Measurements from ENCODE around the gene KCTD15.

Gene KCTD15

GRCh38 chr19:33862981-33863380 lies 66.3 kb downstream of the KCTD15 start:
- Histone ChIP-seq H4K20me1 (ENCODE audit: low read depth, low read length) (no peaks in the 10 kb centered on the region), H3K9me2 (replicated peaks; ENCODE audit: insufficient read depth, low read length) (no peaks in the 10 kb centered on the region), H3F3A (ENCODE audit: insufficient read depth) (no peaks in the 10 kb centered on the region), H3K36me3 (ENCODE audit: low read length) (no peaks in the 10 kb centered on the region), H3K9ac (ENCODE audit: low read length) (no peak overlapping the region), H2AFZ (ENCODE audit: low read depth, low read length, severe bottlenecking) (no peak overlapping the region), H3K27me3 (ENCODE audit: low read length) (no peaks in the 10 kb centered on the region), H3K4me3 (ENCODE audit: insufficient read depth, low read length, poor library complexity, severe bottlenecking) (no peak overlapping the region), H3K4me2 (ENCODE audit: low read depth, low read length, poor library complexity, severe bottlenecking) (no peak overlapping the region), H3K79me2 (ENCODE audit: insufficient read depth, low read length) (no peaks in the 10 kb centered on the region), H3K27ac (ENCODE audit: low read depth, low read length) (no peak overlapping the region), H3K9me3 (ENCODE audit: insufficient read depth, low read length) (no peaks in the 10 kb centered on the region)
- TF ChIP-seq EZH2phosphoT487 (conservative IDR thresholded peaks at IDR 0.05; ENCODE audit: low read length) (no peak), CTCF (IDR thresholded peaks at IDR 0.05; ENCODE audit: insufficient read depth, low read length, poor library complexity, severe bottlenecking) (no peak)

- H3F3A ChIP-seq (ENCODE audit: insufficient read depth): no peaks in the 10 kb centered on the region
- H3K9me3 ChIP-seq (ENCODE audit: insufficient read depth, low read length): no peaks in the 10 kb centered on the region
- no peaks in the 10 kb centered on the region for H3K79me2 ChIP-seq (ENCODE audit: insufficient read depth, low read length)
- no peaks in the 10 kb centered on the region for H3K36me3 ChIP-seq (ENCODE audit: low read length)
- H2AFZ ChIP-seq (ENCODE audit: low read depth, low read length, severe bottlenecking): no peak overlapping the region
- H4K20me1 ChIP-seq (ENCODE audit: low read depth, low read length): no peaks in the 10 kb centered on the region
- H3K9me2 ChIP-seq (replicated peaks; ENCODE audit: insufficient read depth, low read length): no peaks in the 10 kb centered on the region
- no peak overlapping the region for H3K9ac ChIP-seq (ENCODE audit: low read length)
- H3K27ac ChIP-seq (ENCODE audit: low read depth, low read length): no peak overlapping the region
- no peak overlapping the region for H3K4me3 ChIP-seq (ENCODE audit: insufficient read depth, low read length, poor library complexity, severe bottlenecking)
- H3K4me2 ChIP-seq (ENCODE audit: low read depth, low read length, poor library complexity, severe bottlenecking): no peak overlapping the region
- TF ChIP-seq CTCF (IDR thresholded peaks at IDR 0.05; ENCODE audit: insufficient read depth, low read length, poor library complexity, severe bottlenecking): no peak
- TF ChIP-seq EZH2phosphoT487 (conservative IDR thresholded peaks at IDR 0.05; ENCODE audit: low read length): no peak
- H3K27me3 ChIP-seq (ENCODE audit: low read length): no peaks in the 10 kb centered on the region
These were observed 66.8 kb downstream of the KCTD15 start for GRCh38 chr19:33863436-33863835.

- Histone ChIP-seq H3K9me3 (ENCODE audit: insufficient read depth, low read length) (no peaks in the 10 kb centered on the region), H3F3A (ENCODE audit: insufficient read depth) (no peaks in the 10 kb centered on the region), H4K20me1 (ENCODE audit: low read depth, low read length) (no peaks in the 10 kb centered on the region), H3K9me2 (replicated peaks; ENCODE audit: insufficient read depth, low read length) (no peaks in the 10 kb centered on the region), H3K27ac (ENCODE audit: low read depth, low read length) (no peak overlapping the region), H2AFZ (ENCODE audit: low read depth, low read length, severe bottlenecking) (no peak overlapping the region), H3K36me3 (ENCODE audit: low read length) (no peaks in the 10 kb centered on the region), H3K4me3 (ENCODE audit: insufficient read depth, low read length, poor library complexity, severe bottlenecking) (no peak overlapping the region), H3K4me2 (ENCODE audit: low read depth, low read length, poor library complexity, severe bottlenecking) (no peak overlapping the region), H3K9ac (ENCODE audit: low read length) (no peak overlapping the region), H3K27me3 (ENCODE audit: low read length) (no peaks in the 10 kb centered on the region), H3K79me2 (ENCODE audit: insufficient read depth, low read length) (no peaks in the 10 kb centered on the region)
- TF ChIP-seq CTCF (IDR thresholded peaks at IDR 0.05; ENCODE audit: insufficient read depth, low read length, poor library complexity, severe bottlenecking): no peak
- TF ChIP-seq EZH2phosphoT487 (conservative IDR thresholded peaks at IDR 0.05; ENCODE audit: low read length): no peak
These were observed 67.7 kb downstream of the KCTD15 start for GRCh38 chr19:33864311-33864850.
